GM10266 (cell line): ENCODE measurements around the gene PRG3.

Experiments used
- DNase-seq: peaks from one replicate; pipeline ENCODE4 v3.0.0; 2012; ENCODE audit errors: extremely low spot score
- CTCF ChIP-seq: IDR thresholded peaks from 2 replicates; pipeline ENCODE4 v1.5.1; 2012; ENCODE audit warnings: mild to moderate bottlenecking, low read depth; ENCODE audit not compliant: control insufficient read depth, insufficient read depth; ENCODE audit errors: missing control alignments

The PRG3 gene

GRCh38 chr11:57335023-57335342 lies 46.0 kb downstream of the PRG3 start:
- TF ChIP-seq CTCF = no peak
- no peak for DNase-seq

GRCh38 chr11:57332694-57333440 lies 48.1 kb downstream of the PRG3 start:
- no peak for DNase-seq
- no peak for TF ChIP-seq CTCF

GRCh38 chr11:57331720-57332119 lies 49.2 kb downstream of the PRG3 start:
- DNase-seq = no peak
- TF ChIP-seq CTCF = no peak

- no peak for TF ChIP-seq CTCF
- DNase-seq = no peak
Measured at GRCh38 chr11:57330029-57330428, 50.9 kb downstream of the PRG3 start.

- TF ChIP-seq CTCF = no peak
- DNase-seq = no peak
Measured at GRCh38 chr11:57327721-57328120, 53.2 kb downstream of the PRG3 start.
